Pons (tissue), 1 donor: ENCODE measurements around the gene SPATS2L.

ENCODE experiments used
- DNase-seq: peaks from one replicate; pipeline ENCODE4 v3.0.0-alpha.2; 2016; ENCODE audit warnings: low spot score

Gene SPATS2L

GRCh38 chr2:200296118-200296517, 10.4 kb upstream of the SPATS2L start:
- no peak for DNase-seq

- no peak for DNase-seq
Observed at GRCh38 chr2:200297100-200297499, 9.4 kb upstream of the SPATS2L start.

GRCh38 chr2:200297989-200298388, 8.5 kb upstream of the SPATS2L start:
- DNase-seq = no peak

DNA sequence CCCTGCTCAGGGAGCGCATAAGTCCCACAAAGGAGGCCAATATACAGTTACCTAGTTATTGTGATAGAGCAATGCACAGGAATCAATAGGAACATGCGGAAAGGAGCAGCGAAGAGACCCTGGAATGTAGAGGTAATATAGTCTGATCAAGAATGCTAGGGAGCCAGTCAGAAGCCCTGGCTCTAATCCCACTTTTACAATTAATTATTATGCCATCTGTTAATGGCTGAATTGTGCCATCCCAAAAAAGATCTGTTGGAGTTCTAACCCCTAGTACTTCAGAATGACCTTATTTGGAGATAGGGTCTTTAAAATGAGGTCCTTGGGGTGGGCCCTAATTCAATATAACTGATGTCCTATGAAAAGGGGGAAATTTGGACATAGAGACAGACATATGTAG, 7.7 kb upstream of the SPATS2L start:
- no peak for DNase-seq

GRCh38 chr2:200300065-200300464, 6.4 kb upstream of the SPATS2L start:
- DNase-seq = no peak

- DNase-seq = no peak
Observed at GRCh38 chr2:200300638-200301314, 5.7 kb upstream of the SPATS2L start.

DNA sequence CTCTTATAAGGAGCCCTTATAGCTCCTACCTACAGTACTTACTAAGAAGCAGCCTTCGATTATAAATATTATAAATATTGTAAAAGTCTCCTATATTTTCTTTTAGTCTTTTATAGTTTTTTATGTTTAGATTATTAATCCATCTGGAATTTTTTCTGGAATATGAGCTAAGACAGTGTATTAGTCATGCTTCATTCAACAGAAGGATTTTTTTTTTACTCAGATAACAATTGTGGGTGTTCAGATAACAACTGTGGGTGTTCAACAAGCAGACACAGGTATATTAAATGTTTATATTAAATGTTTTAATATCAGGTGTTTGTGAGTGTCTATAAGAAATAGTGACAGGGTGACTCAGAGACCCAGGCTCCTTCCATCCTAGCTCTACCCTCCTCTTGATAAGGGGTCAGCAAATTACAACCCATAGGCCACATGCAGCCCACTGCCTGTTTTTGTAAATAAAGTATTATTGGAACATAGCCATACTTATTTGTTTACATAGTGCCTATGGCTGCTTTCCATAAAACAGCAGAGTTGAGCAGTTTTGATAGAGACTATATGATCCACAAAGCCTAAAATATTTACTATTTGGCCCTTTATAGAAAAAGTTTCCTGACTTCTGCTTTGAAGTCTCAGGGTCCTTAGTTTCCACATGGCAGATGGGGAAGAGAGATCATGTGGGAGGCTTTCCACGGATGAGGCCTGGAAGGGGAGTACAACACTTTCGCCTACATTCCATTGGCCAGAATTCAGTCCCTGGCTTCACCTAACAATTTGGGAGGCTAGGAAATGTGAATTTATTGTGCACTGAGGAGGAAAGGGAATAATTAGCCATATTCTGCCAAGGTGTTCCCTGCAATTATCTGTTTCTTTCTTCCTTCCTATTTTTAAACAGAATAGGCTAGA, 4.3 kb upstream of the SPATS2L start:
- no peak for DNase-seq

DNA sequence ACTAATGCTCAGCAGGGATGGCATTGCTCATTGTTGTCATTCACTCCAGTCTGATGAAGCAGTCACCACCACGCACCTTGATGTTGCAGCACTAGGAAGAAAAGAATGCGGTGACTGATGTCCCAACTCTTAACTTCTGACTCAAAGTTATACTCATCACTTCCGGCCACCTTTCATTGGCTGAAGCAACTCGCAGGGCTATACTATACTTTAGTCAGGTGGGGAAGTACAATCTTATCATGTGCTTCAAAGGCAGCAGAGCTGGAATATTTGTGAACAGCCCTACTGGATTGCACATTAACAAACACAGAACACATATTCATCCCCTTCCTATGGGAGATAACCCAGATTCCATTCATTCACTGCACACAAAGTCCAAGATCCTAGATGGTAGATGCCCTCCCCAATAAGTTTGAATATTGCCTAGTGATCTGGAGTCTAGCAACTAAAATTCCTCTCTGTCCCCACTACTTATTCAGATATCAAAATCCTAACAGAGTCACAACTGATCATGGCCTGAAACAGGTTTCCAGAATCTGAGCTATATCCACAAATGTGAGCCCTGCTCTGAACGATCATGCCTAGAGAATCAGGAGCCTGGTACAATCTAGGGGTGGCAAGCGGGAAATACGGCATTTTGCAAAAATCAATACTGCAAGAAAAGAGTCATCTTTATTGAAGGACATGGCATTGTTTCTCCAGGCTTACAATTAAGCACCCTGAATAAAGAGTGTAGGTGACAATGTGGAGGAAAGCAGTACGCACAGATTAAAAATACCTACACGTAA, 3.4 kb upstream of the SPATS2L start:
- DNase-seq = no peak

GRCh38 chr2:200305797-200306195, 697 bp upstream of the SPATS2L start:
- no peak for DNase-seq

GRCh38 chr2:200306931-200307723, 634 bp downstream of the SPATS2L start:
- DNase-seq = no peak

- no peak for DNase-seq
Observed at GRCh38 chr2:200307724-200308545, 1.4 kb downstream of the SPATS2L start.

- peak; percentile 71 for DNase-seq
Observed at GRCh38 chr2:200308546-200309295, 2.2 kb downstream of the SPATS2L start.

- no peak for DNase-seq
Observed at GRCh38 chr2:200309296-200310049, 3.0 kb downstream of the SPATS2L start.

DNA sequence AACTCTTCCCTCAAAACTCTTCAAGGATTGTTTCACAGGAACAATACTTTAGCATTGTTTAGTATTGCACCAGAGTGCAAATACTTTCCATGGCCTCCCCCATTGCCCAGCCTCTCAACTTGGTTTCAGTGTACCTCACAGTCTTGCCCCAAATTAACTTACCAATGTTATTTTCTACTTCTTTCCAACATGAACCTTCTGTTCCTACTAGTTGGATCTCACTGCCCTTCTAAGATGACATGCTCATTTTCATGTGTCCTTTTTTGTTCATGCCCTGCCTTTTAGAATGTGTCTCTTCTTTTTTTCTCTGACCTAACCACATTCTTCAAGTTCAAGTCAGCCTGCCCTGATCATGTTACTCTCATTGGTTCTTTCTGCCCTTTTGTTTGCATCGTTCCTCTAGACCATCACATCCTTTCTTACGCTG, 4.1 kb downstream of the SPATS2L start:
- DNase-seq = no peak

DNA sequence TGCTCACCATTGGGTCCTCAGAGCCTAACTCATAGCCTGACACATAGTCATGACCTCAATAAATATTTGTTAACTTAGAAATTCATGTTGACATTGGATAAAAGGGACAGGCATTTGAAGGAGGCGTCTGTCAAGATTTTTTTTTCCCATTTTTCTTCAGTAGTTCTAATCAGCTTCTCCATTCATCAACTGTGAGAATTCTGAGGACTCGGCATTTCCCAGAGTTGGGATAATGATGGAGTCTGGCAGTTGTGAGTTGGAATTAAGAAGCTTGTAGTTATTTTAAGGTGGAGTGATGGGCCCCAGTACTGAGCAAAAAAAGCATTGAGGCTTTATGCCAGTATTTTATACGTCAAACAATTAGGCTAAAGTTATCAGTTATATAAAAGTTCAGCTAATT, 4.6 kb downstream of the SPATS2L start:
- no peak for DNase-seq

DNA sequence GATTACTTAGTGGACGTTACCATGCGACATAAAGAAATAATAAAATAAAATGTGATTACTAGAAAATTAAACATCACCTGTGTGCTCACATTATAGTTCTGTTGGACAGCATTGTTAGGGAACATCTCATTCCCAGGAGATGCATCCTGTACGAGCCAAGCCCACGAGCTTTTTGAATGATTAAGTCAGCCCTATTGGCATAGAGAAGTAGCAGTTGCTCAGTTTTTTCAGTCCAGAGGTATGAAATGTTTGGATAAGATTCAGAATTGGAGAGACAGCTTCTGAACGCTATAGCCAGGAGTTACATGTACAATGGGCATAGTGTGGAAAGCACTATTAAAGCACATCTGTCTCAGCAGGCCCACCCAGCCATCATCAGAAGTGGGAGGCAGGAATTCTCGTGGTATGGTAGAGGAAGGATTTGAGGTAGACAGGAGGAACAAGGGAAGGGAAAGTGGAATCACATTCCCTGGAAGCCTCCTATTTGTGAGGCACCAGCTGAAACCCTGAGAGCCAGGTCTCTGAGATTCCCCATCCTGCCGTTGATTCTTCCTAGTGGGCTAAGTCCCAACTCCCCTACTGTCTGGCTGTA, 8.6 kb downstream of the SPATS2L start:
- no peak for DNase-seq

DNA sequence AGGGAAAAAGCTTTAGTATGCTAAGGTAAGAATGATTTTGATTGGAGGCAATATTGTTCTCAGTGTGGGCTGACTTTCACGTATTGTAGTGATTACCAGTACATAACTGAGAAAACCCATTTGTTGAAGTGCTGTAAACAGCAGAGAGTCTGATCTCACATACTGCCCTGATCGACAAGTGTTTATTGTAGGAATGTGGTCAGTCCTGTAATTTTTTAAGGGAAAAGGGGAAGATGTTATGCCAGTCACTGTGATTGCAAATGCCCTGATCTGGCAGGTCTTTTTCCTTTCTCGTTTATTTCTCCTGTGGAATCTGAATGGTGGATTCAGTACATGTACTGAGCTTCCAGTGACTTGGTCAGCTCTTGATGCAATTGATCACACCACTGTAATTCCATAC, 11.5 kb downstream of the SPATS2L start:
- no peak for DNase-seq

DNA sequence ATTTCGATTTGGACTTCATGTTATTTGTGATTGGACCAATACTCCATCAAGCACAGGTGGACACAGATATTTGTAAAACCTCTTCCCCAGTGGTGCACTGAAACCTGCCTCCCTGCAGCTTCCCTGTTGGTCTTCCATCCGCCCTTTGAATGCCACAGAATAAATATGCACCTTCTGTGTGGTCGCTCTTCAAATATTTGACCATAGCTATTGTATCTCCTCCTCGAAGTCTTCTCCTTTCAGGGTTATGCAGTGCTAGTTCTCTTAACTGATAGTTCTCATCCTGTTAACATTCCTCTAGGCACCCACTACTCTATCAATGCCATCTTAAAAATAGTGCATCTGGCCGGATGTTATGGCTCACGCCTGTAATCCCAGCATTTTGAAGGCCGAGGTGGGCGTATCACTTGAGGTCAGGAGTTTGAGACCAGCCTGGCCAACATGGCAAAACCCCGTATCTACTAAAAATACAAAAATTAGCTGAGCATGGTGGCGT, 12.5 kb downstream of the SPATS2L start:
- DNase-seq = no peak
